Calu3 (cell line): ENCODE results near the gene PRKCA. TPM values are rescaled to one million over a fixed set of nuclear protein-coding genes. Genes with fewer than 3 reads are reported as not detected.

Source experiments
- BruUV-seq: library from RNA; stranded (reverse); fragments of 400-500 nt; replicated peaks from 2 replicates; lab custom pipeline; 2021; lab: Mats Ljungman, UMichigan
- CTCF ChIA-PET: fragments of 300-600 bp; sonication (Branson Sonifier 250); formaldehyde crosslinking; loops from one replicate; lab custom pipeline; 2022; ENCODE audit warnings: antibody characterized with exemption; lab: Charles Lee
- DNase-seq: peaks from one replicate; pipeline ENCODE4 v3.0.0; 2022
- H3K27ac Mint-ChIP-seq: one replicate; pipeline ENCODE4 v1.8.0; 2022; ENCODE audit warnings: mixed read lengths; ENCODE audit not compliant: unreplicated experiment
- H3K27me3 Mint-ChIP-seq: one replicate; pipeline ENCODE4 v1.8.0; 2022; ENCODE audit warnings: mixed read lengths; ENCODE audit not compliant: unreplicated experiment
- H3K36me3 Mint-ChIP-seq: one replicate; pipeline ENCODE4 v1.8.0; 2022; ENCODE audit warnings: mild to moderate bottlenecking, moderate library complexity, mixed read lengths; ENCODE audit not compliant: insufficient read depth, unreplicated experiment
- H3K4me1 Mint-ChIP-seq: one replicate; pipeline ENCODE4 v1.8.0; 2022; ENCODE audit warnings: mild to moderate bottlenecking, low read depth, mixed read lengths; ENCODE audit not compliant: unreplicated experiment
- H3K4me3 Mint-ChIP-seq: one replicate; pipeline ENCODE4 v1.8.0; 2022; ENCODE audit warnings: mild to moderate bottlenecking, low read depth, moderate library complexity, mixed read lengths; ENCODE audit not compliant: unreplicated experiment
- H3K9me3 Mint-ChIP-seq: one replicate; pipeline ENCODE4 v1.8.0; 2022; ENCODE audit warnings: low read depth, mixed read lengths; ENCODE audit not compliant: unreplicated experiment
- intact Hi-C: fragments of 100-400 bp; cut with micrococcal nuclease; formaldehyde crosslinking; loops from one replicate; pipeline ENCODE4 v1.10.0; 2022; ENCODE audit not compliant: unreplicated experiment
- total RNA-seq: library from RNA; stranded (reverse); gene quantifications from 2 replicates; pipeline ENCODE4 v1.2.3, GENCODE V29; 2022
- TF ChIP-seq, protein P1 (sequence below): fragments of 200-600 bp; IDR thresholded peaks from one replicate; pipeline ENCODE4 v1.8.0; 2022; ENCODE audit warnings: antibody characterized with exemption; ENCODE audit not compliant: unreplicated experiment

PRKCA gene
- total RNA-seq, 1 experiment from 2014 or later: 126 TPM

DNA sequence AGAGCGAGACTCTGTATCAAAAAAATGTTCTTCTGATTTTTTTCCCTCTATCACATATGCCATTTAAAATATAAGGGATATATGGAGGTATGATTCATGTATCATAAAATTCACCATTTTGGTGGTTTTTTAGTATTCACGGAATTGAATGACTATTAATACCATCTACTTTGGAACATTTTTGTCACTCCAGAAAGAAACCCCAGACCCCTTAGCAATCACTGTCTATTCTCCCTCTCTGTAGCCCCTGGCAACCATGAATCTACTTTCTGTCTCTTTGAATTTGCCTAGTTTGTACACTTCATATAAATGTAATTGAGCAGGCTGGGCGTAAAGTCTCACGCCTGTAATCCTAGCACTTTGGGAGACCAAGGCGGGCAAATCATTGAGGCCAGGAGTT, 75.9 kb downstream of the PRKCA start:
- Mint-ChIP-seq H3K4me1 (peaks cover 52% of the 10 kb centered on the region), H3K4me3 (no peak overlapping the region), H3K9me3 (no peaks in the 10 kb centered on the region), H3K36me3 (peaks cover 38% of the 10 kb centered on the region), H3K27ac (no peak overlapping the region), H3K27me3 (no peaks in the 10 kb centered on the region)
- no peak for DNase-seq
- BruUV-seq: no TSS peak
- CTCF ChIA-PET: no interaction called here
- TF ChIP-seq, protein P1, sequence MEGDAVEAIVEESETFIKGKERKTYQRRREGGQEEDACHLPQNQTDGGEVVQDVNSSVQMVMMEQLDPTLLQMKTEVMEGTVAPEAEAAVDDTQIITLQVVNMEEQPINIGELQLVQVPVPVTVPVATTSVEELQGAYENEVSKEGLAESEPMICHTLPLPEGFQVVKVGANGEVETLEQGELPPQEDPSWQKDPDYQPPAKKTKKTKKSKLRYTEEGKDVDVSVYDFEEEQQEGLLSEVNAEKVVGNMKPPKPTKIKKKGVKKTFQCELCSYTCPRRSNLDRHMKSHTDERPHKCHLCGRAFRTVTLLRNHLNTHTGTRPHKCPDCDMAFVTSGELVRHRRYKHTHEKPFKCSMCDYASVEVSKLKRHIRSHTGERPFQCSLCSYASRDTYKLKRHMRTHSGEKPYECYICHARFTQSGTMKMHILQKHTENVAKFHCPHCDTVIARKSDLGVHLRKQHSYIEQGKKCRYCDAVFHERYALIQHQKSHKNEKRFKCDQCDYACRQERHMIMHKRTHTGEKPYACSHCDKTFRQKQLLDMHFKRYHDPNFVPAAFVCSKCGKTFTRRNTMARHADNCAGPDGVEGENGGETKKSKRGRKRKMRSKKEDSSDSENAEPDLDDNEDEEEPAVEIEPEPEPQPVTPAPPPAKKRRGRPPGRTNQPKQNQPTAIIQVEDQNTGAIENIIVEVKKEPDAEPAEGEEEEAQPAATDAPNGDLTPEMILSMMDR: no peak
- intact Hi-C loops: no loop called here

DNA sequence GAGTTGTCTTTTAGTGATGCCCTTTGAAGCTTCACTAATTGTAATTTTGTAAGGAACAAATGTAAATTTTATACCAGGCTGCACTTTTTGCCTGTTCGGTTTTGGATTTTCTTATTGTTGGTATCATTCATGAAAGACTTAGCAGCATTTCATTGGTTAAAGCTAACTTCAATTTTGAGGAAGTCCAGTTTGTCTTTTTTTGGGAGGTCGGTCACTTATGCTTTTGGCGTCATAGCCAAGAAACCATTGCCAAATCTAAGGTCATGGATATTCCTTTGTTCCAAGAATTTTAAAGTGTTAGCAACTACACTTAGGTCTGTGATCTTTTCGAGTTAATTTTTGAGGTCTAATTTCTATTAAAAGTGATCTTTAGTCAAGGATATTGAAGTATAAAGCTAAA, 77.1 kb downstream of the PRKCA start:
- no peaks in the 10 kb centered on the region for H3K9me3 Mint-ChIP-seq
- CTCF ChIA-PET: interaction anchor here (0.7 kb wide), 1 partner anchor 83 kb away, joined by 3 read pairs; no protein-coding TSS in a partner anchor
- peaks cover 42% of the 10 kb centered on the region for H3K4me1 Mint-ChIP-seq
- intact Hi-C loops: no loop called here
- no TSS peak for BruUV-seq
- TF ChIP-seq, protein P1: no peak
- H3K4me3 Mint-ChIP-seq: no peak overlapping the region
- DNase-seq: no peak
- H3K27ac Mint-ChIP-seq: no peak overlapping the region
- H3K36me3 Mint-ChIP-seq: peaks cover 26% of the 10 kb centered on the region
- no peaks in the 10 kb centered on the region for H3K27me3 Mint-ChIP-seq

DNA sequence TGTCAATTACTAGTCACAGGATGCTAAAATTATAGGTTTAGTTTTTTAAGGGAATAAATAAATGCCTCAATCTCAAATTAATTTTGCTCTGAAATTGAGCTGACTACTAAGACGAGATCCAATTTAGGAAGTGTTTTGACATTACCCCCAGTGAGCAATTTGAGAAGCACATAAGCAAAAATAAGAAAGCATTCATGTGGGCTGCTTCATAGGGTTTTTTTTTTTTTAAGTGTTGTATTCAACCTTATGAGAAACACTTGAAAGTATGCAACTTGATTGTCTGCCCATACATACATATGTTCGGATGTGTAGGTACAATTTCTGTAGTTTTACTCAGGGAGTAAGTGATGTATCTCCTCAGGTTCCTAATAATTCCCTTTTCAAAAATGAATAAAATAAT, 77.6 kb downstream of the PRKCA start:
- CTCF ChIA-PET: interaction anchor here (0.7 kb wide), 1 partner anchor 83 kb away, joined by 3 read pairs; no protein-coding TSS in a partner anchor
- intact Hi-C loops: no loop called here
- DNase-seq: no peak
- peaks cover 22% of the 10 kb centered on the region for H3K36me3 Mint-ChIP-seq
- H3K27me3 Mint-ChIP-seq: no peaks in the 10 kb centered on the region
- H3K27ac Mint-ChIP-seq: no peak overlapping the region
- H3K9me3 Mint-ChIP-seq: no peaks in the 10 kb centered on the region
- peaks cover 42% of the 10 kb centered on the region for H3K4me1 Mint-ChIP-seq
- BruUV-seq: no TSS peak
- no peak overlapping the region for H3K4me3 Mint-ChIP-seq
- TF ChIP-seq, protein P1: no peak

DNA sequence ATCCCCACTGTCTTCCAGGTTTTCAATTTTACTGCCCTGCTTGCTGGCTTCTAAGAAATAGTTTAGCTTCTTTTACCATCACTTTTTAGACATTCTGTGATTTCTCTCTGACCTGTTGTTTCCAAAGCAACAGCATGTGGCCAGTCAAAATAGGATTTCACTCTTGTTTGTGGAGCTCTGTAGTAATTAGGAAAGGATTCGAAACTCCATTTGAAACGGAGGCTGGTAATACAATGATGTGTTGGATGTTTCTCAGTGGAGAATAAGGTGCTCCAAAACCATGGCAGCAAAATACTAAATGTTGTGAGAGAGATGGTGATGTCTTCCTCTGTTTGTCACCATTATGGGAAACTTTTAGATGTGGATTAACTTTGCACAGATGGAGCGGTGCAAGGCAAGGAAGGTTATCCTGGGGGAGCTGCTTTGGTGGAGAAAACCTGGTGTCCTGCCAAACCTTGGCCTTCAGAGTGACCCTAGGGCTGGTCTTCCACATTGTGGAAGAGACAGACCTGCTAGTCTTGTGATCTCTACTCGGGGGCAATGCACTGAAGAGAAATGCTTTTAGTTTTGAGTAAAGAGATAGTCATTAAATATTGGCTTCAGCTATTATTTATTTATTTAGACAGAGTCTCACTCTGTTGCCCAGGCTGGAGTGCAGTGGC, 79.4 kb downstream of the PRKCA start:
- no peak for DNase-seq
- TF ChIP-seq, protein P1: no peak
- no TSS peak for BruUV-seq
- peaks cover 11% of the 10 kb centered on the region for H3K36me3 Mint-ChIP-seq
- H3K4me3 Mint-ChIP-seq: no peak overlapping the region
- CTCF ChIA-PET: interaction anchor here (0.5 kb wide), 1 partner anchor 182 kb away, joined by 3 read pairs; no protein-coding TSS in a partner anchor
- no peaks in the 10 kb centered on the region for H3K9me3 Mint-ChIP-seq
- H3K27ac Mint-ChIP-seq: peak overlapping the region; percentile 77
- intact Hi-C loops: no loop called here
- H3K27me3 Mint-ChIP-seq: no peaks in the 10 kb centered on the region
- H3K4me1 Mint-ChIP-seq: peaks cover 45% of the 10 kb centered on the region
